Fibroblast of the aortic adventitia (primary cell): Measurements from ENCODE around the gene SH3GL1. TPM values are rescaled to one million over a fixed set of nuclear protein-coding genes. Genes with fewer than 3 reads are reported as not detected.

ENCODE experiments used
- DNase-seq: peaks from one replicate; pipeline ENCODE4 v3.0.0-alpha.2; 2010; ENCODE audit warnings: low read depth
- H3K4me3 ChIP-seq: 2 replicates; pipeline ENCODE4 v1.5.1; 2011; ENCODE audit warnings: low read depth, mild to moderate bottlenecking, control low read depth, low read length, moderate library complexity
- small RNA-seq: library from RNA; depleted of rRNA; stranded (forward); fragments of <200 nt; gene quantifications from one replicate; pipeline ENCODE3, GENCODE V24; 2012
- total RNA-seq: library from RNA; depleted of rRNA; stranded (reverse); fragments of >200 nt; gene quantifications from 2 replicates; pipeline ENCODE4 v1.2.3, GENCODE V29; 2012; ENCODE audit warnings: low replicate concordance
- TF ChIP-seq, protein P1 (sequence below): IDR thresholded peaks from 2 replicates; pipeline ENCODE4 v1.5.1; 2011; ENCODE audit warnings: mild to moderate bottlenecking, low read length, control low read depth, inconsistent platforms; ENCODE audit not compliant: insufficient read depth

The SH3GL1 gene
- total RNA-seq, 1 donor = 97.2 TPM

DNA sequence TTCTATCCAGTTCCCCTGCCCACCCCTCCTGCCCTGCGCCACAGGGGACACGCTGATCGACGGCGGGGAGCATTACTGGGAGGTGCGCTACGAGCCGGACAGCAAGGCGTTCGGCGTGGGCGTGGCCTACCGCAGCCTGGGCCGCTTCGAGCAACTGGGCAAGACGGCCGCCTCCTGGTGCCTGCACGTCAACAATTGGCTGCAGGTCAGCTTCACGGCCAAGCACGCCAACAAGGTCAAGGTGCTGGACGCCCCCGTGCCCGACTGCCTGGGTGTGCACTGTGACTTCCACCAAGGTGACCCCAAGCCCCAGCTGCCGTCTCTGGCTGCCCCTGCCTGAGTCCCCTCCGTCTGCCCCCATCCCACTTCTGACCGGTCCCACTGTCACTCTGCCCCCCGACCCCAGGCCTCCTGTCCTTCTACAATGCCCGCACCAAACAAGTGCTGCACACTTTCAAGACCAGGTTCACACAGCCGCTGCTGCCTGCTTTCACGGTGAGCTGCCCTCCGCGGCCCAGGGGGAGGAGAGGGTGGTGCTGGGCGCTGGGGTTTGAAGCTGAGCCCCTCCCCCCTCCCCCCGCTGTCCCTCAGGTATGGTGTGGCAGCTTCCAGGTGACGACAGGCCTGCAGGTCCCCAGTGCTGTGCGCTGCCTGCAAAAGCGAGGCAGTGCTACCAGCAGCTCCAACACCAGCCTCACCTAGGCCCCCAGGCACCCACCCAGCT is 77.2 kb downstream of the SH3GL1 start:
- TF ChIP-seq, protein P1, sequence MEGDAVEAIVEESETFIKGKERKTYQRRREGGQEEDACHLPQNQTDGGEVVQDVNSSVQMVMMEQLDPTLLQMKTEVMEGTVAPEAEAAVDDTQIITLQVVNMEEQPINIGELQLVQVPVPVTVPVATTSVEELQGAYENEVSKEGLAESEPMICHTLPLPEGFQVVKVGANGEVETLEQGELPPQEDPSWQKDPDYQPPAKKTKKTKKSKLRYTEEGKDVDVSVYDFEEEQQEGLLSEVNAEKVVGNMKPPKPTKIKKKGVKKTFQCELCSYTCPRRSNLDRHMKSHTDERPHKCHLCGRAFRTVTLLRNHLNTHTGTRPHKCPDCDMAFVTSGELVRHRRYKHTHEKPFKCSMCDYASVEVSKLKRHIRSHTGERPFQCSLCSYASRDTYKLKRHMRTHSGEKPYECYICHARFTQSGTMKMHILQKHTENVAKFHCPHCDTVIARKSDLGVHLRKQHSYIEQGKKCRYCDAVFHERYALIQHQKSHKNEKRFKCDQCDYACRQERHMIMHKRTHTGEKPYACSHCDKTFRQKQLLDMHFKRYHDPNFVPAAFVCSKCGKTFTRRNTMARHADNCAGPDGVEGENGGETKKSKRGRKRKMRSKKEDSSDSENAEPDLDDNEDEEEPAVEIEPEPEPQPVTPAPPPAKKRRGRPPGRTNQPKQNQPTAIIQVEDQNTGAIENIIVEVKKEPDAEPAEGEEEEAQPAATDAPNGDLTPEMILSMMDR = no peak
- DNase-seq = no peak
- H3K4me3 ChIP-seq = no peak overlapping the region

- DNase-seq = no peak
- H3K4me3 ChIP-seq = no peak overlapping the region
- TF ChIP-seq, protein P1 = no peak
Observed at GRCh38 chr19:4320419-4320818, 79.9 kb downstream of the SH3GL1 start.

DNA sequence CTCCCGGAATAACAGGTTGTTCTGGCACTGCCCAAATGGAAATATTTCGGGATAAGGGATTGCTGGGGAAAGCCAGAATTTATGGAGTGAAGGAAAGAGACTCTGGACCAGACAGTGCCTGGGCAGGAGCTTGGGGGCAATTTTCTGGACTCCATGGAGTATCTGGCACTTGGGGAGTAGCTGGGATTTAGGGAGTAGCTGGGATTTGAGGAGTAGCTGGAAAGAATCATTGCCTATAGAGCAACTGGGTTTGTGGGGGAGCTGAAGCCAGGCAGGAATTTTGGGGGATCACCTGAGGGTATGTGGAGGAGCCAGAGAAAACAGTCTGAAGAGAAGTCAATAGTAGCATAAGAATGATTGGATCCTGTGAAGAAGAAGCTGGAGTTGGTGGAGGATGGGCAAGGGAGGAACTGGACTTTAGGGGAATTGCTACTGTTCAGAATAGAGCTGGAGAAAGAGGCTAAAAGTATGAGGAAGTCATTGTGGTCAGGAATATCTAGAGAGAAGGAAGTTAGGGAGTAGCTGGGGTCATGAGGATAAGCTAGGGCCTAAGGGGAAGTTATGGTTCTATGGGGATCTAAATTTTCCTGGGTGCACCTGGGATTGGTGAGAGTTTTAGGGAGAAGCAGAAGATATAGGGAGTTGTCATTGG is 81.2 kb downstream of the SH3GL1 start:
- DNase-seq = no peak
- TF ChIP-seq, protein P1 = no peak

DNA sequence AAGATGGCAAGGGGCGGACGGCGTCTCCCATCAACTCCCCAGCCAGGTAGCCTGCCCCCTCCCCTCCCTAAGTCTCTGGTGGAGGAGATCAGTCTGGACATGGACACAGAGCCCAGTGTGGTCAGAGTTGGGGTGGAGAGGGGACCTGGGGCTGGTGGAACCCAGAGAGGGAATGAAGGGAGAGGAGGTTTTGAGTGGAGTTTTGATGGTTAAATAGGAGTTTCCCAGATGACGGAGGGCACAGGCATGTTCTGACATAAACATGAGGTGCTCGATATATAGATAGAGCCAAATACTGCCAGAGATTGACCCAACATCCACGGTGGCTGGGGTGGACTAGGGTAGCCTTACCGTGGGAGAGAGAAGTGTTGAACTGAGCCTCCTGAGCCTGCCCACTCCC is 81.9 kb downstream of the SH3GL1 start:
- no peak for DNase-seq
- no peak overlapping the region for H3K4me3 ChIP-seq
- TF ChIP-seq, protein P1 = no peak

More for the DNA sequence above, 81.2 kb downstream of the SH3GL1 start:
- H3K4me3 ChIP-seq = no peak overlapping the region

GRCh38 chr19:4316956-4317355 is 83.4 kb downstream of the SH3GL1 start:
- DNase-seq = no peak
- no peak overlapping the region for H3K4me3 ChIP-seq
- TF ChIP-seq, protein P1 = no peak

DNA sequence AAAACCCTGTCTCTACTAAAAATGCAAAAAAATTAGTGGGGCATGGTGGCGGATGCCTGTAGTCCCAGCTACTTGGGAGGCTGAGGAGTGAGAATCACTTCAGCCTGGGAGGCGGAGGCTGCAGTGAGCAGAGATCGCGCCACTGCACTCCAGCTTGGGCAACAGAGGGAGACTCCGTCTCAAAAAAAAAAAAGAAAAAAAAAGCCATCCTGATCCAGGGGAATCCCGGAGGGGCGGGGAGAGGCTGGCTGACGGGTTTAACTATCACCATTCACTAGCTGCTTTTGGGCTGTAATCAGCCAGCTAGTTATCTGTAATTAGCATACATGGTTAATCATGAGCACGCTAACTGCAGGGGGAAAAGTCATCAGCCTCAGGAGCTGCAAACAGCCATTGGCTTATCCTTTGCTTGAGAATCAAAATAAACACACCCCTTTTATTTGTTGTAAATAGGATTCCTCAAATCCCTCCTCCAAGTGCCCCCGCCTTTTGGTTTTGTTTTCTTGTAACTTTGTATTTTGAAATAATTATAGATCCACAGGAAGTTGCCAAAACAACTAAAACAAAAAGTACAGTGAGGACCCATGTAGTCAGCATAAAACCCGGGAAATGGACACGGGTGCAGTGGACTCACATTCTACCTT is 86.4 kb downstream of the SH3GL1 start:
- TF ChIP-seq, protein P1 = no peak
- H3K4me3 ChIP-seq = no peak overlapping the region
- no peak for DNase-seq

Small RNA genes within 50 kb of the gene (small RNA-seq; reads per million reads assigned to genes)
- gene MIR4746 = not detected

Other genes starting within 250 kb of the SH3GL1 start
- gene CREB3L3, start 246.9 kb downstream of the SH3GL1 start, total RNA-seq = not detected in 2 replicates
- 12.6 and 14.7 TPM in 2 replicates for gene SIRT6, start 218.0 kb downstream of the SH3GL1 start, total RNA-seq
- 0.99 and 5.1 TPM in 2 replicates for gene ANKRD24, start 217.9 kb downstream of the SH3GL1 start, total RNA-seq
- gene EBI3, start 171.0 kb downstream of the SH3GL1 start, total RNA-seq = 0.33 TPM in 1 of 2 replicates, not detected in the other
- 16.8 and 17.2 TPM in 2 replicates for gene YJU2, start 153.5 kb downstream of the SH3GL1 start, total RNA-seq
- gene SHD, start 121.3 kb downstream of the SH3GL1 start, total RNA-seq = not detected in 2 replicates
- not detected in 2 replicates for gene TMIGD2, start 98.2 kb downstream of the SH3GL1 start, total RNA-seq
- 6.3 and 7.5 TPM in 2 replicates for gene FSD1, start 95.9 kb downstream of the SH3GL1 start, total RNA-seq
- 1.2 and 7.5 TPM in 2 replicates for gene STAP2, start 61.7 kb downstream of the SH3GL1 start, total RNA-seq
- 5.4 and 13.2 TPM in 2 replicates for gene MPND, start 57.0 kb downstream of the SH3GL1 start, total RNA-seq
- gene CHAF1A, start 2.1 kb upstream of the SH3GL1 start, total RNA-seq = 8.6 and 25.8 TPM in 2 replicates
- 87.9 and 126 TPM in 2 replicates for gene UBXN6, start 57.2 kb upstream of the SH3GL1 start, total RNA-seq
- gene HDGFL2, start 71.8 kb upstream of the SH3GL1 start, total RNA-seq = 41.0 and 69.4 TPM in 2 replicates
- 0.90 and 6.6 TPM in 2 replicates for gene PLIN4, start 117.9 kb upstream of the SH3GL1 start, total RNA-seq
- gene PLIN5, start 134.7 kb upstream of the SH3GL1 start, total RNA-seq = 0.16 TPM in 1 of 2 replicates, not detected in the other
- not detected in 2 replicates for gene LRG1, start 139.5 kb upstream of the SH3GL1 start, total RNA-seq
- gene SEMA6B, start 159.1 kb upstream of the SH3GL1 start, total RNA-seq = 0.72 and 1.7 TPM in 2 replicates
- 1.1 and 2.3 TPM in 2 replicates for gene TNFAIP8L1, start 239.0 kb upstream of the SH3GL1 start, total RNA-seq